Activated CD8-positive, alpha-beta memory T cell treated with anti-CD3 and anti-CD28 coated beads, Interleukin-2, amount 50 U/mL, for 24 hours (primary cell): ENCODE measurements around the gene CUZD1.
"Not testable (repeated sequence)": the region's sequence is repeated elsewhere in the genome, so short reads cannot be mapped to it uniquely, and the experiment has no call there.

Experiments
- DNase-seq: peaks from one replicate; pipeline ENCODE4 v3.0.0-alpha.2; 2020; ENCODE audit errors: extremely low read depth

Gene CUZD1, protein sequence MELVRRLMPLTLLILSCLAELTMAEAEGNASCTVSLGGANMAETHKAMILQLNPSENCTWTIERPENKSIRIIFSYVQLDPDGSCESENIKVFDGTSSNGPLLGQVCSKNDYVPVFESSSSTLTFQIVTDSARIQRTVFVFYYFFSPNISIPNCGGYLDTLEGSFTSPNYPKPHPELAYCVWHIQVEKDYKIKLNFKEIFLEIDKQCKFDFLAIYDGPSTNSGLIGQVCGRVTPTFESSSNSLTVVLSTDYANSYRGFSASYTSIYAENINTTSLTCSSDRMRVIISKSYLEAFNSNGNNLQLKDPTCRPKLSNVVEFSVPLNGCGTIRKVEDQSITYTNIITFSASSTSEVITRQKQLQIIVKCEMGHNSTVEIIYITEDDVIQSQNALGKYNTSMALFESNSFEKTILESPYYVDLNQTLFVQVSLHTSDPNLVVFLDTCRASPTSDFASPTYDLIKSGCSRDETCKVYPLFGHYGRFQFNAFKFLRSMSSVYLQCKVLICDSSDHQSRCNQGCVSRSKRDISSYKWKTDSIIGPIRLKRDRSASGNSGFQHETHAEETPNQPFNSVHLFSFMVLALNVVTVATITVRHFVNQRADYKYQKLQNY

DNA sequence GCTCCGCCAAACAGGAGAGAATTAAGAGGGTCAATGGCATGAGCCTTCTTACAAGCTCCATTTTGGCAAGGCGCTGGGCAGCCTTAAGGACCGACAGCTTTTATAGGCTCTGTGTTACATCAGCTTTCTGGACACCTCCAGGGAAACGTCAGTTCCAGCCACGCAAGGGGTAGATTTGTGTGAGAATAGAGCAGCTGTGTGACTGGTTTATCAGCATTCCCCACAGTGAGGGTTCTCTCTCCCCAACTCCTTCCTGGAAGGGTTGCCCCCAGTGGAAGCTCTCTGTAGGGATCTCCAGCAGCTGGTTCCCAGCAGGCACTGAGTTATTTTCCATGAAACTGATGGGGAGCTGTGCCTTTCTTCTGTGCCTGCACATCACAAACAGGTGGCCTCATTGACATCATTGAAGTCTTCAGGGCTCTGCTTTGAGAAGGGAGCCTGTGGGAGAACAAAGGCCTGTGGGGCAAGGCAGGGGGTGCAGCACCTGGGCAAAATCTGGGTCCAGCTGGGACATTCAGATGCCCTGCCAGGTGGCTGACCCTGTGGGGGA, at the start of gene CUZD1:
Gene CUZD1, minus strand, starts transcription at position 75 of the 550 bp plus-strand sequence. Its CDS starts 14 bp downstream, at position 61.
- no peak for DNase-seq

- DNase-seq, result no peak
Observed at GRCh38 chr10:122894261-122894944, 48.7 kb upstream of the CUZD1 start.

DNA sequence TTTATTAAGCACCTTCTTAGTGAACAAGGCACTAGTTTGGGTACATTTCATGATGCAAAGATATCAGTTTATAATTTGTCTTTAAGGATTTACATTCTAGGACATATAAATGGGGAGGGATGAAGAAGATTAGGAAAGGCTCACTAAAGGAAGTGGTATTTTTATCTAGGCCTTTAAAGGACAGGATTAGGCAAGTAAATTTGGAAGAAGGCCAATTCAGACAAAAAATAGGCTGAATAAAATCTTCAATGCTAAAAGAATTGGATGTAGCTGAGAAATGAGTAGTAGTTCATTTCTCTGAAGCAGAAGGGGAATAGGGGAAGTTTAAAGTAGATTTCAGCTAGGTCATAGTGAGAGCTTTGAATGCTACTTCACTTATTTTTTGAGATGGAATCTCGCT, 38.5 kb upstream of the CUZD1 start:
- DNase-seq, result no peak

DNA sequence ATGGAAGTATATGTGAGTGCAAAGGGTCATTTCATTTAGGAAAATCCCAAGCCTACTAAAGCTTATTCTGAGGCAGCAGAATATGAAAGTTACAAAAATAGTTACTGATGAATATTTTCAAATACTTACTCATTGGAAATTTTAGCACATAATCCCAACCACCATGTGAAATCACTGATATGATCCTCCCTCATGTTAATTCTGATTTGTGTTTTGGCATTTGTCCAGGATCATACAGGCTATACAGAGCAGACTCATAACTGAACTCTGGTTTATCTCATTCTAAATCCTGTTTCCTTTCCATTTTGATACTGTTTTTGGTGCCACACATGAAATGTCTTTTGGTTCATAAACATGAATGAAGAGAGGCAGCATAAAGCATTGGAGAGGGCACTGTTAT, 37.1 kb upstream of the CUZD1 start:
- DNase-seq, result no peak

- DNase-seq, result peak; percentile 94
Observed at GRCh38 chr10:122879339-122880273, 33.9 kb upstream of the CUZD1 start, which contains the start of gene FAM24B. Gene FAM24B (minus strand): TSS chr10:122879581. CDS start chr10:122850515, 29,066 bp downstream.

GRCh38 chr10:122878799-122879338, 33.2 kb upstream of the CUZD1 start:
- no peak for DNase-seq

- DNase-seq, result no peak
Observed at GRCh38 chr10:122877264-122877663, 31.6 kb upstream of the CUZD1 start.

DNA sequence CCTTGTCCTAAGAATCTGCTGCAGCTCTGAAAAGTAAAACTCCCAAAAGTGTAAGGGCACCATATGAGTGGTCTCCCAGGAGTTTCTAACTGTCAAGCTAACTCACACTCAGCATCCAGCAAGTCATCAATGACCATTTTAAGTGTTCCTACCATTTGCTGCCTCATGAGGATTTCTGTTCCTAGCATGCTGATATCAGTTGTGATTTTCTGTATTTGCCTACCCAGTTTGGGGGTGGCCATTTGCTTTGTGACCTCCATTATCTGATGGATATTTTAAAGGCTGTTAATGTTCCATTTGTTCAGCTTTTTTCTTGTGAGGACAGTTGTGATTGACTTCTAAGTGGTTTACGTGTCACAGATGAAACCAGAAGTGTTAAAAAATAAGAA, 30.8 kb upstream of the CUZD1 start:
- DNase-seq, result no peak

GRCh38 chr10:122875843-122876466, 30.3 kb upstream of the CUZD1 start:
- no peak for DNase-seq

DNA sequence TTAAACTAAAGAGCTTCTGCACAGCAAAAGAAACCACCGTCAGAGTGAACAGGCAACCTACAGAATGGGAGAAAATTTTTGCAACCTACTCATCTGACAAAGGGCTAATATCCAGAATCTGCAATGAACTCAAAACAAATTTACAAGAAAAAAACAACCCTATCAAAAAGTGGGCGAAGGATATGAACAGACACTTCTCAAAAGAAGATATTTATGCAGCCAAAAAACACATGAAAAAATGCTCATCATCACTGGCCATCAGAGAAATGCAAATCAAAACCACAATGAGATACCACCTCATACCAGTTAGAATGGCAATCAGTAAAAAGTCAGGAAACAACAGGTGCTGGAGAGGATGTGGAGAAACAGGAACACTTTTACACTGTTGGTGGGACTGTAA, 26.3 kb upstream of the CUZD1 start:
- DNase-seq, result not testable (repeated sequence)

DNA sequence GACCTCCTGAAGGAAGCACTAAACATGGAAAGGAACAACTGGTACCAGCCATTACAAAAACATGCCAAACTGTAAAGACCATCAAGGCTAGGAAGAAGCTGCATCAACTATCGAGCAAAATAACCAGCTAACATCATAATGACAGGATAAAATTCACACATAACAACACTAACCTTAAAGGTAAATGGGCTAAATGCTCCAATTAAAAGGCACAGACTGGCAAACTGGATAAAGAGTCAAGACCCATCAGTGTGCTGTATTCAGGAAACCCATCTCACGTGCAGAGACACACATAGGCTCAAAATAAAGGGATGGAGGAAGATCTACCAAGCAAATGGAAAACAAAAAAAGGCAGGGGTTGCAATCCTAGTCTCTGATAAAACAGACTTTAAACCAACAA, 23.1 kb upstream of the CUZD1 start:
- not testable (repeated sequence) for DNase-seq

GRCh38 chr10:122866757-122867482, 21.3 kb upstream of the CUZD1 start:
- not testable (repeated sequence) for DNase-seq

DNA sequence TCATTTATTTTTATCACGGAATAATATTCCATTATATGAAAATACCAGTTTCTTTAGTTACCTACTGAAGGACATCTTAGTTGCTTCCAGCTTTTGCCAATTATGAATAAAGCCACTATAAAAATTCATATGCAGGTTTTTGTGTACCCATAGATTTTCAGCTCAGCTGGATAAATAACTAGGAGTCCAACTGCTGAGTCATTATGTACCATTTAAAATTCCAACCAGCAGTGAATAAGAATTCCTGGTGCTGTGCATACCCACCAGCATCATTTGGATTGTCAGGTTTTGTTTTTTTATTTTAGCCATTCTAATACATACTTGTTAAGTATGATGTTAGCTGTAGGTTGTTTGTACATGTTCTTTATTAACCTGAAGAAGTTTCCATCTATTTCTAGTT, 19.2 kb upstream of the CUZD1 start:
- no peak for DNase-seq

- no peak for DNase-seq
Observed at GRCh38 chr10:122864194-122864592, 18.5 kb upstream of the CUZD1 start.

- no peak for DNase-seq
Observed at GRCh38 chr10:122863216-122864193, 17.8 kb upstream of the CUZD1 start.

GRCh38 chr10:122861711-122862161, 16.1 kb upstream of the CUZD1 start:
- DNase-seq, result no peak

- DNase-seq, result no peak
Observed at GRCh38 chr10:122859527-122859926, 13.9 kb upstream of the CUZD1 start.

DNA sequence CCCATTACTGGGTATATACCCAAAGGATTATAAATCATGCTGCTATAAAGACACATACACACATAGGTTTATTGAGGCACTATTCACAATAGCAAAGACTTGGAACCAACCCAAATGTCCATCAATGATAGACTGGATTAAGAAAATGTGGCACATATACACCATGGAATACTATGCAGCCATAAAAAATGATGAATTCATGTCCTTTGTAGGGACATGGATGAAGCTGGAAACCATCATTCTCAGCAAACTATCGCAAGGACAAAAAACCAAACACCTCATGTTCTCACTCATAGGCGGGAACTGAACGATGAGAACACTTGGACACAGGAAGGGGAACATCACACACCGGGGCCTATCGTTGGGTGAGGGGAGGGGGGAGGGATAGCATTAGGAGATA, 12.4 kb upstream of the CUZD1 start:
- DNase-seq, result not testable (repeated sequence)
